DND-41 (cell line): ENCODE results near the gene EPHA10.

Experiments
- CTCF ChIP-seq: IDR thresholded peaks from 2 replicates; pipeline ENCODE4 v1.5.1; 2012; ENCODE audit warnings: borderline replicate concordance, low read length, moderate library complexity, mild to moderate bottlenecking; ENCODE audit not compliant: poor library complexity, severe bottlenecking; ENCODE audit errors: extremely low read depth
- EZH2 ChIP-seq: IDR thresholded peaks from 3 replicates; pipeline ENCODE4 v1.6.1; 2012; ENCODE audit warnings: borderline replicate concordance, low read depth, mild to moderate bottlenecking, moderate library complexity, low read length, inconsistent platforms; ENCODE audit not compliant: severe bottlenecking

- TF ChIP-seq CTCF (peak; percentile 86), EZH2 (no peak)
Observed at GRCh38 chr1:37811027-37811655, 46.2 kb upstream of the EPHA10 start.
